HK-2 (cell line): ENCODE measurements around the gene NFIA.
"Not testable (repeated sequence)": the region's sequence is repeated elsewhere in the genome, so short reads cannot be mapped to it uniquely, and the experiment has no call there.

Source experiments
- DNase-seq: peaks from one replicate; pipeline ENCODE4 v3.0.0-alpha.2; 2018; ENCODE audit not compliant: unreplicated experiment

The NFIA gene

GRCh38 chr1:61273167-61273705 is 190.9 kb downstream of the NFIA start:
- DNase-seq = no peak

- no peak for DNase-seq
These were observed 191.5 kb downstream of the NFIA start for GRCh38 chr1:61273861-61274260.

DNA sequence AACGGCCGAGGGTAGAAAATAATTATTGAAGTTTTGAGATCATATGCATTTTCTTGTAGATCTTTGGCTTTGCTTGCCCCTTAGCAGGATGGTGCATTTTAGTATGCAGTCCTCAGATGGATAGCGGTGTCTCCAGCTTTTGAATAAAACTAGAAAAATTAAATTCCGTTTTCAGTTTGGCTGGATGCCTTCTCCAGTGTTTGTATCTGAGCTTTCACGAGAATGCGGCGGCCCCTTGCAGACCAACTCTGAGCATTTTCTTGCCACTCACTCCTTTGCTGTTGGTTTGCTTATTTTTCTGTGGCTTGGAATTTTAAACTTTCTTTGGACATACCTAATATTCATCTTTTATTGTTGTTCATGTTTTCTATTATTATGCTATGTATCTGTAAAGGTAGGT is 192.6 kb downstream of the NFIA start:
- no peak for DNase-seq

- no peak for DNase-seq
These were observed 193.9 kb downstream of the NFIA start for GRCh38 chr1:61276246-61276645.

DNA sequence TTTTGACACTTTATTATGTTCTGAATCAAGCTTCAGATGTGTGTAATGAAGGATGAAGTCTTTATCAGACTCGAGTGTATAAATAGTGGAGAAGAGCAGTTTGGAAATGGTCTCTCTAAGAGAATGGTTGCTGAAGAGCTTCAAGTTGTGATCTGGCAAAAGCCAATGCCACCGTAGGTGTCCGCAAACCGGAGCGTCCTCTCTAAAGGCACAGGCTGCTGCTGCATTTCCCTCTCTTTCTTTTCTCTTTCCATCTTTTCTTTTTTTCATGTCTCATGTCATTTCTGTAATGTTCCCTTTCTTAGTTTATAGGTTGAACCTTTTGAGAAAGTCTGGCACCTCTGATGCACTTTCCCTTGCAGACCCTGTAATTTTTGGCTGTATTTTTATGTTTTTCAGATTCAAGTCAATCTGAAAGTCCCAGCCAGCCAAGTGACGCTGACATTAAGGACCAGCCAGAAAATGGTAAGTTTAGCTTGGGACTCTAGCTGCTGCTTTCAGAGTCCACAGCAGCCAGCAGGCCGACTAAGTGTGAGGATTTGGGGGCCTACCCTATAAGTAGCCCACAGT is 194.8 kb downstream of the NFIA start:
- no peak for DNase-seq

GRCh38 chr1:61278503-61278902 is 196.1 kb downstream of the NFIA start:
- DNase-seq = not testable (repeated sequence)

DNA sequence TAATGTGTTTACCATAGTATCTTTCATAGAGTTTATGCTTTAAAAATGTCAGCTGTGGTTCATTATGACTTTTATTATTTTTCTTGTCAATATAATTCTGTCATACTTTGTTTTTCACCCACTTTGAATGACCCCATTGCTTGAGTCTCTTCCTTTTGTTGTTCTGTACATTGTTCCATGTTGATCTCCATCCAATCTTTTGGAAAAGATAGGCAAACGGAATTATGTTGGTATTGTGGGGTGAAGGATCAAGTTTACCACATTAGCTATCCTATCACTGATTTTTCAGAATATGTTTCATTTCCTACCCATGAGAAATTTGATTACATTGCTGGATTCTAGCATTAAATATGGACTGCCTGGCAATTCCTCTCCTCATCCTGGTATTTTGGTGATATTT is 196.6 kb downstream of the NFIA start:
- no peak for DNase-seq

- DNase-seq = no peak
These were observed 197.2 kb downstream of the NFIA start for GRCh38 chr1:61279570-61279969.

DNA sequence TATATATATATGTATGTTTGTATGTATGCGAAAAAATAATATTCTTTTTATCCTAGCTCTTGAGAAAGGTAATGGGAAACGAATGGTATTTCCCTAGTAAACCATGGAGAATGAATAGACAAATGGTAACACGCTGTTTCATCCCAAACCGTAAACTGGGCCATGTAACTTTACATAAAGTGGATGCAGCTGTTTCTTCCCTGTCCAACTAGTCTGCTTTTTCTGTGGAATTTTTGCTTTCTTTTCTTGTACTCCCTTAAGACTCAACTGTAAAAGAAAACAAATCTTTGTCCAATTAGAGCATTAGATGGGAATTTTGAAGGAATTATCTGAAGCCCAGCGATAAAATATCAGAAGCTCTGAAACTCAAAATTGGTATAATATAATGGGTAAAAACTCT is 198.1 kb downstream of the NFIA start:
- no peak for DNase-seq

- no peak for DNase-seq
These were observed 200.0 kb downstream of the NFIA start for GRCh38 chr1:61282387-61282786.

GRCh38 chr1:61284248-61284854 is 202.0 kb downstream of the NFIA start:
- no peak for DNase-seq

GRCh38 chr1:61284936-61285335 is 202.6 kb downstream of the NFIA start:
- no peak for DNase-seq

- DNase-seq = no peak
These were observed 203.1 kb downstream of the NFIA start for GRCh38 chr1:61285371-61285885.

- no peak for DNase-seq
These were observed 204.7 kb downstream of the NFIA start for GRCh38 chr1:61287014-61287413.

GRCh38 chr1:61287734-61288133 is 205.4 kb downstream of the NFIA start:
- DNase-seq = no peak

DNA sequence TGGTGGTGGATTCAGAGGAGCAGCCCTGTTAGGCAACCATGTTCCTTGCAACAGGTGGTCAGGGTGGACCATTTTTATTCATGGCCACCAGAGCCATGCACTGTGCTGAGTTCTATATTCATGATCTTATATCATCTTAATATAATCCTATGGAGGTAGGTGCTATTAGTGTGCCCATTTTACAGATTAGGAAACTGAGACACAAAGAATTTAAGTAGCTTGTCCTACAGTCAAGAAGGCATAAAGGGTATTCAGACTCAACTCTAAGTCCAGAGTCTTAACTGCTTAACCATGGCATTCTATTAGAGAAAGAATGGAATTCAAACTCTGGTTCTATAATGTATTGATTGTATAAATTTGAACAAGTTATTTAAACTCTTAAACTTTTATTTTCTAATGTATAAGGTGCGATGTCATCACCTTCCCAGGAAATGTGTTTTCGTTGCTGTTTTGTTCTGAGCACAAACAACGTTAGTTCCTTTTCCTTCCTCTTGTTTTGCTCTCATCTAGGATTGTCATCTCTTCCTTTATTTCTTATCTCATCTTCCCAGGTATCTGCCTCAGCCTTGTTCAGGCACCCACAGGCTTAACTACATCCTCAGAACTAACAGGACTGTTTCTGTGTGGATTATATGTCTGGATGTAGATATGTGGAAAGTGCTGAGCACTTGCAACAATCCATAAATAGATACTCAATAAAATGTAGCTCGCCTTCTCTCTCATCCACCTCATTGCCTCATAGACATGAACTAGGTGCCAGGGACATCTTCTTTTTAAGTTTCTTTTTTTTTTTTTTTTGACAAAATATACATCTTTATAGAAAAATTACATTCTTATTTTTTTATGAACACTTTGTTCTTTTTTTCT is 207.1 kb downstream of the NFIA start:
- DNase-seq = no peak

DNA sequence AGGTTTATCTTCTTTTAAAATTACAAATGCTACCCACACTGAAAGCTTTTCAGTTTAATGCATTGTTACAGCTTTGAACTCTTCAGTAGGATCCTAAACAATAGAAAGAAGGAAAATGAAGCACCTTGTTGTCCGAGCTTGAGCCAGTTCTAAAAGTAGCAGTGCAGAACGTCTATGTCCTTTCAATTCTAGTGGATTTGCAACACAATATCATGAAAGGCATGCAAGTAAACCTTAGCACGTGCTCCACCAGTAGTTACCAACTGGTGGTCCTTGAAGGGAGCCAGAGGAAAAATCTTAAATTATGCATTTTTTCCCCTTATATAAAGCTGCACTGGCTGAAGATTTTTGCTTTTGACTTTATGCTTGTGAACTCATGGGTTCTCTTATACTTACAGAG is 208.2 kb downstream of the NFIA start:
- DNase-seq = no peak

- no peak for DNase-seq
These were observed 210.8 kb downstream of the NFIA start for GRCh38 chr1:61293197-61293596.

DNA sequence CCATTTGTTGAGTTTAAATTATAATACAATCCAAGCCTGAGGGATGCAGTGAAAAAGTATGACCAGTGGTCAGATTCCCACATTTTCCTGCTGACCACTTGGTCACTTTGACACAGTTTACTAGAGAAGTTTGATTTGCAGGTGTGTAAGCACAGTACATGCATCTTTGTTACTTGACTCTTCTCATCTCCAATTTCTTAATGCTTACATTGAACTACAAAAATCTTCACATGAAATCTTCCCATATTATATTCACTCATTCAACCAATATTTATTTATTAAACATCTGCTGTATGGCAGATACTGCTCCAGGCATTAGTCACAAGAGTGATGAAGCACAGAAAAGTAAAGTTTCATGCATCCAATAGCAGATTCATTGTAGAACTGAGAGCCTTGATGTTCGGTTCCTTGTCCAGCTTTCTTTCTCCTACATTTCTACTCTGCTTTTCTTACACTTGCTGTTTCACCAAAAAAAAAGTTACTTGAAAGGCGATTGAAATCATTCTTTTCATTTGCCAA is 211.7 kb downstream of the NFIA start:
- DNase-seq = no peak

DNA sequence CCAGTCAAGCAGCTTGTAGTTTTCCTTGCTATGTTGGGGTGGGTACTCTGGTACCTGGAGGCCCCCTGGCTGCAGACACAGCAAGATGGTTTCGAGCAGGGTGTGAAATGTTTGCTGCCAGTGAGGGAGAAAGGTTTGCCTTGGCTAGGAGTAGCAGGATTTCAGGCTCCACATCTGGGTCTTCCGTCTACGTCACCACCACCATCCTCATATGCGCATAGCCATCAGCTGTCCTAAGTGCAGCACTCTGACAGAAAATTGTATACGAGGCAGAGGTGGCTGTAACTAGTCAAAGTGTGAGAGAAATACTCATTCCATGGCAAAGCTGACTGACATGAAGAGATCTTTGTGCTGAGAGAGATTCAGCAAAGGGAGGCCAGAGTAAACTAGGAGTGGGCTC is 212.6 kb downstream of the NFIA start:
- DNase-seq = no peak

DNA sequence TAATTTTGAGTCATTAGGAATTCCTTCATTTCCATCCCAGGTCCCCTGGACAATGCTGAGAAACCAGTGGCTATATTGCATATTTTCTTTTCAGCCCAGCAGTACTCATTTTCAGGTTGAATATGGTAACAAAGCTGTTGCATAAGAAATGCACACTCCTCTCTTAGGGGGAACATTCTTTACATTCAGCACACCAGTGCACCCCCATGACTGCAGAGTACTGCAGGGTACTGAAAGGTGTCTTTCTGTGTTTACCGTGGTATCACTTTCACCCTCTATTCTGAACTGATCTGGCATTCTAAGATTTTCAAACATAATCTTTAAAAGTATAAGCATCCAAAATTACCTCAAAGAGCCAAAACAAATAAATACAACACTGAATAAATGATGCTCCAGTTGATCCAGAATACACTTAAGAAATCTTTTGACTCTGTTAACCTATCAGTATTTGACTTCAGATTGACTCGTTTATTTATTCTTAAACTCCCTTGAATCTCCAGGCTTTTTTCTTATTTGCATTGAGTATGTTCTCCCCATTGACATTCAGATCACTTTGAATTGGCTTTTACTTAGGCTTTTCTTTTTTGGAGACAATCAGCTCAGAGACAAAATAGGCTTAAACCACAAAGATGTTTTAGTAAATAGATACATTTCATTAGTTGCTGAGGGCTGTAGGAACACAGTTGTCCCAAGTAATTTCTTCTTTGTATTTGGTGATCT is 213.6 kb downstream of the NFIA start:
- DNase-seq = no peak

GRCh38 chr1:61297887-61298286 is 215.5 kb downstream of the NFIA start:
- DNase-seq = no peak
